NB4 (cell line): ENCODE data around the gene MMD.

ENCODE experiments used
- DNase-seq: peaks from one replicate; pipeline ENCODE4 v3.0.0; 2010; ENCODE audit warnings: low read depth
- H3K4me3 ChIP-seq: one replicate; pipeline ENCODE4 v1.5.1; 2011; ENCODE audit warnings: mild to moderate bottlenecking, low read depth, low read length, moderate library complexity
- MYC ChIP-seq: IDR thresholded peaks from 2 replicates; pipeline ENCODE4 v1.6.1; 2011; ENCODE audit warnings: low read depth, low read length
- POLR2A ChIP-seq: IDR thresholded peaks from 2 replicates; pipeline ENCODE4 v1.6.1; 2011; ENCODE audit warnings: mild to moderate bottlenecking; ENCODE audit not compliant: insufficient read length; ENCODE audit errors: extremely low read depth
- TF ChIP-seq, protein P1 (sequence below): IDR thresholded peaks from 2 replicates; pipeline ENCODE4 v1.6.1; 2011; ENCODE audit warnings: low read depth, low read length
- TF ChIP-seq, protein P2 (sequence below): IDR thresholded peaks from one replicate; pipeline ENCODE4 v1.5.1; 2012; ENCODE audit warnings: low read depth, low read length

Gene MMD

DNA sequence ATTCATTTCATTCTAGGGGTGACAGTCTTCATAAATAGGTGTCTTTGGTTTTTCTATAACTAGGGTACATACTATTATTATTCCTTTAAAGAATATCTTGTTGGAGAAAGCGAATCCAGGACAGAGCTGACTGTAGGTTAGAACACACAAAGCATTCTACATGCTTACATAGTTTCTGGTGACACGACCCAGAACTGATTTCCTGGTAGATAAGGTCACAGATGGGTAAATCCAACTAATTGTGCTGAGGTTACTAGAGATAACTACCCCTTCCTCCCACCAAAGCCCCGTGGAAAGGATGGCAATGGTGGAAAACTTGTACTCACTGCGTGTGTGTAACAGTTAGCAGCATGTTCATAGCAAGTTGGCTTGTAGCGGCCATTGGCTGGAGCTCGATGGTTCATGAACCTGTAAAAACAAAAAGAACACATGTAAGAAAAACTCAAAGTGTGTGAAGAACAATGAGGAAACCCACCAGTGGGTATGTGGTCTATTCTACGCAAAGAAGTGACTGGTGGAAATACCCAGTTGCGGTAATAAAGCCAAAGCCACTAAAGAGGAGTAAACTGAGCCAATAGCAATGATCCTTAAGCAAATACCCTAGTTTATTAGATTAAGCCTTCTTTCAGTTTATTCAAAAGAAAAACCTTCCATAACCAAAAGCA, 7.7 kb downstream of the MMD start:
- TF ChIP-seq, protein P1, sequence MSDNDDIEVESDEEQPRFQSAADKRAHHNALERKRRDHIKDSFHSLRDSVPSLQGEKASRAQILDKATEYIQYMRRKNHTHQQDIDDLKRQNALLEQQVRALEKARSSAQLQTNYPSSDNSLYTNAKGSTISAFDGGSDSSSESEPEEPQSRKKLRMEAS: no peak
- TF ChIP-seq MYC (no peak), POLR2A (no peak)
- TF ChIP-seq, protein P2, sequence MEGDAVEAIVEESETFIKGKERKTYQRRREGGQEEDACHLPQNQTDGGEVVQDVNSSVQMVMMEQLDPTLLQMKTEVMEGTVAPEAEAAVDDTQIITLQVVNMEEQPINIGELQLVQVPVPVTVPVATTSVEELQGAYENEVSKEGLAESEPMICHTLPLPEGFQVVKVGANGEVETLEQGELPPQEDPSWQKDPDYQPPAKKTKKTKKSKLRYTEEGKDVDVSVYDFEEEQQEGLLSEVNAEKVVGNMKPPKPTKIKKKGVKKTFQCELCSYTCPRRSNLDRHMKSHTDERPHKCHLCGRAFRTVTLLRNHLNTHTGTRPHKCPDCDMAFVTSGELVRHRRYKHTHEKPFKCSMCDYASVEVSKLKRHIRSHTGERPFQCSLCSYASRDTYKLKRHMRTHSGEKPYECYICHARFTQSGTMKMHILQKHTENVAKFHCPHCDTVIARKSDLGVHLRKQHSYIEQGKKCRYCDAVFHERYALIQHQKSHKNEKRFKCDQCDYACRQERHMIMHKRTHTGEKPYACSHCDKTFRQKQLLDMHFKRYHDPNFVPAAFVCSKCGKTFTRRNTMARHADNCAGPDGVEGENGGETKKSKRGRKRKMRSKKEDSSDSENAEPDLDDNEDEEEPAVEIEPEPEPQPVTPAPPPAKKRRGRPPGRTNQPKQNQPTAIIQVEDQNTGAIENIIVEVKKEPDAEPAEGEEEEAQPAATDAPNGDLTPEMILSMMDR: no peak
- no peak for DNase-seq
- no peak overlapping the region for H3K4me3 ChIP-seq

DNA sequence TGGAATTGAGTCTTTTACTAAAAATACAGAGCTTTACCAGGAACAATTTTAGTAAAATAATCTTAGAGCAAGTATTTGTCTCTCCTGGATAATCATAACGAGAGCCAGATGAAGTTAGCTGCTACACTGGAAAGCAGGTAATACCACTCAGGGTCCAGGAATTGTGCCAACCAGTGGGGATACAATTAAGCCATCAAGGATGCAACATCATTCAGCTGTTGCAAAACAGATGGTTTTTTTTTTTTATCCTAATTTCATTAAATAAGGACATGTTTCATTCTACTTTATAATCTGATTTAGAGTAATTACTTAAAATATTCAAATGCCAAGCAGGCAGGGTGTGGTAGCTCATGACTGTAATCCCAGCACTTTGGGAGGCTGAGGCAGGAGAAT, 10.2 kb downstream of the MMD start:
- H3K4me3 ChIP-seq: no peak overlapping the region
- TF ChIP-seq, protein P1: no peak
- TF ChIP-seq POLR2A: no peak
- TF ChIP-seq MYC: no peak
- TF ChIP-seq, protein P2: no peak
- DNase-seq: no peak

DNA sequence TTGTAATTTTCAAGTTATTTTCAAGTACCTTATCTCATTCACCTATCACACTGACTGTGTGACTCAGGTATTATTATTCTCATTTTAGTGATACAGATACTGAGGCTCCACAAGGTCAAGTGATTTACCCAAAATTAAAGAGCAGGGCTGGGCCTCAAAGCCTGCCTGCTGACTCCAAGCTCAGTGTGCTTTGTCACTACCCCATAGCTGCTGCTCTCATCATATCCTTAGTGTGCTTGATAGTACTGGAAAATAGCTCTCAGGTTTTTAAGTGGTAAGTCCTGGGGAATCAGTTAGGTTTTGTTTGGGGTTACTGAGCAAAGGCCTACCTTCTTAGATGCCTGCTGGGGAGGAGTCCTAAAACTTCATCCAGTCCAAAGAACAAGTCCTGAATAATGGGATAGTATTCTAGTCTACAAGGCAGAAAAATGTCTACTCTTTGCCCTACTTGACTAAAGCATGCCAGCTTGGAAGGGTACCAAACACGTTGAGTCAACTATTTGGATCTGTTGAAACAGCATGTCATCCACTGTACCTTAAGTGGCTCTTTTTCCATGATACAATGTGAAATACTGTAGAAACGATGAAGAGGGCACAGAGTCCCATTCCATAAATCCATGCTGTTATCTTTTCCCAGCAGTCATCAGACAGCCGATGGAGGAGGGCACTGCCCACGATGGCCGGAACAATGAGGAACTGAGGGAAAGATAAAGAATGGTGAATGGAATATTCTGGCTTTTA, 10.7 kb downstream of the MMD start:
- DNase-seq: no peak
- TF ChIP-seq MYC (no peak), POLR2A (no peak)
- TF ChIP-seq, protein P2: no peak
- TF ChIP-seq, protein P1: no peak
- no peak overlapping the region for H3K4me3 ChIP-seq

DNA sequence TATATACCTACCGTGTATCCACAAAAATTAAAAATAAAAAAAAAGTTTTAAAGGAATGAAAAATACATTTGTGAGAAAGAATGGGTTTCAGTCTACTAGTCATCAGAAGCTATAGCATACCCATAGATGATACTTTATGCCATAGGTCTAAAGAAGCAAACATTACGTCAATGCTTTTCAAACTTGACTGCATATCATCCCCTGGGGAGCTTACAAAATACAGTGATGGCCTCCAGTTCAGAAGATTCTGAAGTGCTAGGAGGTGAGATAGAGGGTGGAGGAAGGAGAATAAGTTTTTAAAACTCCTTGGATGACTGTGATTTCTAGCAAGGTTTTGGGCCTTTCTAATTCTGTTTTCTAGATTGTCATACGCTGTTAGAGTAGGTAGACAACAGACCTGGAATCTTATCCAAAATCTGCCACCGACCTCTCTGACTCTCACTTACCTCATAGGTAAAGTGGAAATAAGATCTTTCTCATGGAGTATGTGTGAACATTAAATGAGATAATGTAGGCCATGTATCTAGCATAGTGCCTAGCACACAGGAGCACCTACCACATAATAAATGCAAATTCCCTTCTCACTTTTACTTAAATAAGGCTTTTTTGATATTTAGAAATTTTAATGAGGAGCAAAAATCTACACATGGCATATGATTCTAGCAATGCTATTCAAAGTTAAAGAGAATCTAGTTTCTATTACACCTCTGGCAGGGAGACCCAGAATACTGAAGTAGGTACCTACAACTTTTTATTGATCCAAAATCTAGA, 12.4 kb downstream of the MMD start:
- DNase-seq: no peak
- TF ChIP-seq MYC (no peak), POLR2A (no peak)
- TF ChIP-seq, protein P1: no peak
- TF ChIP-seq, protein P2: no peak
- no peak overlapping the region for H3K4me3 ChIP-seq

DNA sequence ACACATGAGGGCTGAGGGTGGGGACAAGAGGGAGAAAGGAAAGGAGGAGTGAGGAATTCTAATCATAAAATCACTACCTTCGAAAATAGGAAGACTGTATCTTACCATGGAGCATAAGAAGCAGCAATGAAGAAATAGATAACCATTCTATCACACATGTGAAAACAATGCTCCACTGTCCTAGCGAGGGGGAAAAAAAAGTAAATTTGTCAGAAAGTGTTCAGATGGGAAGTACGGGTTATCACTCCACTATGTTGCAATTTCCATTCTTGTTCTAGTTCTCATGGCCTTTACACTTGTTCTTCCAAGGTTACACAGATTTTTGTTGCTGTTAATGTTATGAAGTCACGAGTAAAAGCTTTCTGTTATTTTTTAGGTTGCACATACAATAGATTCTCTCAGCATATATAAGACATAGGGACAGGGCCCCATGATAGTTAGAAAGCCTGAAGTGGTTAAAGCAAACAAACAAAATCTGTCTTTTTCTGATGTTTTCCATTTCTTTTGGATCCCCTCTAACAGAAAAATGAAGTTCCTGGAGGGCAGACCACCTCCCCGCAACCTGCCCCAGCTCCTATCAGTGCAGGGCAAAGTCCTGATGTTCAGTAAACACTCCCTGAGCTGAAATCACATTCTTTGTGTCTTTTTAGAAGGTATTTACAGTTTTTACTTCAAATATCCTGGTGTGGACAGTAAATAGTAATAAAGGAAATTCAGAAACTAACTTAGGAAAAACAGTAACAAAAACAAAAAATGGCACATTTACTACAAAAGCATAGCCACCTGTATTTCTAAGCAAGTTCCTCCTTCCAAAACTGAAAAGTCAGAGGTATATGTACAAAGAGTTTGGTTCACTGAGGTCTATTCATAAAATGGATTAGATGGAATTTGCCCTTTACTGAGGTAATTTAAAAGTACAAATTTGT, 13.7 kb downstream of the MMD start:
- H3K4me3 ChIP-seq: no peak overlapping the region
- no peak for DNase-seq
- TF ChIP-seq, protein P1: no peak
- TF ChIP-seq, protein P2: no peak
- TF ChIP-seq MYC: no peak
- no peak for TF ChIP-seq POLR2A
